Stimulated activated CD8-positive, alpha-beta memory T cell treated with anti-CD3 and anti-CD28 coated beads, Interleukin-12 subunit alpha, Interleukin-12 subunit beta, amount 100 ng/mL, for 24 hours (primary cell): ENCODE measurements around the gene IZUMO3.
"Not testable (repeated sequence)": the region's sequence is repeated elsewhere in the genome, so short reads cannot be mapped to it uniquely, and the experiment has no call there.

Experiments
- DNase-seq: peaks from one replicate; pipeline ENCODE4 v3.0.0-alpha.2; 2020; ENCODE audit errors: extremely low read depth

Gene IZUMO3, protein sequence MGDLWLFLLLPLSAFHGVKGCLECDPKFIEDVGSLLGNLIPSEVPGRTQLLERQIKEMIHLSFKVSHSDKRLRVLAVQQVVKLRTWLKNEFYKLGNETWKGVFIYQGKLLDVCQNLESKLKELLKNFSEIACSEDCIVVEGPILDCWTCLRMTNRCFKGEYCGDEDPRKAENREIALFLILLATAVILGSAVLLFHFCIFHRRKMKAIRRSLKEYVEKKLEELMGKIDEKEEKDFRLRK

DNA sequence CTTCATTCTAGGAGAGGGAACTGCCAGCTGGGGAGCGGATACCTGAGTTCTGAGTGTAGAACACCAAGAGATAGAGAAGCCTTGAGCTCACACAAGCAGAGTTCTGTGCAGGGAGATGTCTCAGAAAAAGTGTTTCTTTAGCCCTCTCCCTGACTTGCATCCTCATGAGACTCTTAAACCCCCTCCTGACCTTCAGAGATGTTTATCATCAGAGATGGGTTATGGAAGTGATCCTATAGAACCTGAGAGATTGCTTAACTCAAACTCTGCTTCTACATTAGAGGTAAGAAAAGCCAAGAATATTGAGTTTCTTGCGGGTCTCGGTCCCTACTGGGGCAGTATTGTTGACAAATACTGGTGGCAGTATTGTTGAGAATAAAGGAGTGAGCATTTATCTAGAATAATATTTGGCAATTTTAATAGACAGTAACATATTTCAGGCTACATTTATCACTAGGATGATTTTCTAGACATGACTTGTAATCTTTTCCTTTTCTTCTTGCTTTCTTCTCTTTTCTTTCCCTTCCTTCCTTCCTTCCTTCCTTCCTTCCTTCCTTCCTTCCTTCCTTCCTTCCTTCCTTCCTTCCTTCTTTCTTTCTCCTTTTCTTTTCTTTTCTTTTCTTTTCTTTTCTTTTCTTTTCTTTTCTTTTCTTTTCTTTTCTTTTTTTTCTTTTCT is at the start of gene IZUMO3:
Gene IZUMO3 (minus strand): TSS at position 51 of the 676 bp plus-strand sequence. CDS start 248 bp downstream, outside the sequence.
- no peak for DNase-seq

DNA sequence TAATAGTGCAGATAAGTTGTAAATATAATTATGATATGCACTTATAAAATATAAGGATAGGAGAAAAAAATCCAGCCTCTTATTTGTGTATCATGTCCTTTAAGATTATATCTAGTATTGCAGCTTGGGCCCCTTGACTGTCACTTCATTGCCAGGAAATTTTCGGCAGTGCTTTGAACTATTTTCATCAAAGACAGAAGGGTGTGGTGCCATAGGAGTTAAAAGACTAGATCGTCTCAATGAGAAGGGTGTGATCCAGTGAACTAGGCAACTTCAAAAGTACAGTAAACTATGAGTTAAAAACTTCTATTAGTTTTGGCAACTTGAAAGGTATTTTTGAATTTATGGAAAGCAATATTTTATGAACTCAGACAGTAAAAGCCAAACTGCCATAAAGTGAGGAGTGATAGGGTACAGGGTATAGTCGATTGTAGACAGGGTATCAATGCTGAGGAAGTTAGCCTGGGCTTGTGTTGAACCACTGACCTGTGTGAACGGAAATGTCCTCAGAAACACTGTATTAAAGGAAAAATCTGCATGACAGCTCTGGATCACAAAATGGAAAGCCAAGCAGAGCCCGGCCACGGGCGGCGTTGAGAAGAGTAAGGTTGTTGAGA is 48.6 kb upstream of the IZUMO3 start:
- DNase-seq, result no peak

DNA sequence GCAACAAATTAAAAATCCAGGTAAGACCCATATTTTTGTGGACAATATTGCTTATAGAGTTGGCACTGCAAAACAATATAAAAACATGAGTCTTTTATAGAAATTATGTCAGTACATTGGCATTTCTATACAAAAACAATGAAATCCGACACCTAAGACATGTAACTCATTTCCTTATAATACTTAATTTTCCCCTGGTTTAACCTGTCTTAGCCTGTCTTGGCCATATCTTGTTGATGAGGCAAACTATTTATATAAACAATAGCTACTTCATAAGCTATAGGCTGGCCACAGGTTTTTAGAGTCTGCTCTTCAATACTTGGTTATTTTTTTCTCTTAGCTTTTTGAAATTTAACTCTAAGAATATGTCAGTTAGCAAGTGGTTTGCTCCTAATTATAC is 44.7 kb upstream of the IZUMO3 start:
- no peak for DNase-seq

DNA sequence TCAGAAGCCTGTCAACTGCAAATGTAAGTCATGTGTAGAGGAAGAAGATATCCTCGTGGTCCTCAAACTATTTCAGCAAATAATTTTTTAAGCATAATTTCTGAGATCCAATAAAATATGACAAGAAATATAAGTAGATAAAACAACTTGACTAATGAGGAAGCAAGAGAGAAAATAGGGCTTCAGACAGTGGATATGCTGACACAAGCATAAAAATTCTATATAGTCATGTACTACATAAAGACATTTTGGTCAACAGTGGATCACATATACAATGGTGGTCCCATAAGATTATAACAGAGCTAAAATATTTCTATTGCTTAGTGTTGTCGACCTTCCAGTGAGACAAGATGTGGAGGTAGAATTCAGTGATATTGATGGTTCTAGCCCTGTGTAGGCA is 42.2 kb upstream of the IZUMO3 start:
- no peak for DNase-seq

DNA sequence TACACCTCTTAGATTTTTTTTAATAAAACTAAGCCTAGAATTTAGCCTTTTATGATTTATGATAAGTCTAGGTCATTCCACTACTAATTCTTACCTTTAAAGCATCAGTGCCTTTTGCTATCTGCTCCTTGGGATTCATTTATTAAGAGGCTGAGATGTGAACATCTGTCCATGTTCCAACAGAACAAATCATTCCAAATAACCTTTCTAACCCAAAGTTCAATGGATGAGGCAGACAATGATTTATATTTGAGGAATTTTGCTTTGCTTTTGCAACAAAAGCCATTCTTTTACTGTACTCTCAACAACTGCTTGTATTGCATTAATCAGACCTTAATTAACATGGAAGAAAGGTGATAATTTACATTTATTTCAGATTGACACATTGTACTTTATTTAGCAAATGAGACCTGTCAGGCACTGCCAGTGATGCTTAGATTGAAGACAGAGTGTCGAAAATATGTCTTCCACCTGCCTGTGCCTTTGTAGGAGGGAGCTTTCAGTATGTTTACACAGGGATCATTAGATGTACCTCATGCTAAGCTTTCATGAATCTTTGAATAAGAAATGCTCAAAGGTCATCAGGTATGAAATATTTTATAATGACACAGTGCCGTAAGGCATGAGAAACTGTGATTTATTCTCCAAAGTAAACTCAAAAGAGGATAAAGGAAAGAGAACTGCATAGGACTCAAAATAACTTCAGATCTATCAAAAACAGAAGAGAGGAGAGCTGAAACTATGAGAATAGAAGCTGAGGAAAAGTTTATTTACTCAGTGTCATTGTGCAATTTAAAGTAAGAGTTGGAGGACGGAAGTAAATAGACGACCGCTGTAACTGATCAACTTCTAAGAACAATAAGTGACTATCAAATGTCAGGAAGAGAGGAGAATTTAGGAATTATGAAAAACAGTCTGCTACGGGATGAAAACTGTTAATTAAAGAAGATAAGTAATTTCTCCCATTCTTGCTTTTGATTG is 36.7 kb upstream of the IZUMO3 start:
- DNase-seq, result no peak

DNA sequence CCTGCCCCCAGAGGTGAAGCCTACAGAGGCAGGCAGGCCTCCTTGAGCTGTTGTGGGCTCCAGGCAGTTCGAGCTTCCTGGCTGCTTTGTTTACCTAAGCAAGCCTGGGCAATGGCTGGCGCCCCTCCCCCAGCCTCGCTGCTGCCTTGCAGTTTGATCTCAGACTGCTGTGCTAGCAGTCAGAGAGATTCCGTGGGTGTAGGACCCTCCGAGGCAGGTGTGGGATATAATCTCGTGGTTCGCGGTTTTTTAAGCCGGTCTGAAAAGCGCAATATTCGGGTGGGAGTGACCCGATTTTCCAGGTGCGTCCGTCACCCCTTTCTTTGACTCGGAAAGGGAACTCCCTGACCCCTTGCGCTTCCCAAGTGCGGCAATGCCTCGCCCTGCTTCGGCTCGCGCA is 34.3 kb upstream of the IZUMO3 start:
- DNase-seq, result not testable (repeated sequence)

DNA sequence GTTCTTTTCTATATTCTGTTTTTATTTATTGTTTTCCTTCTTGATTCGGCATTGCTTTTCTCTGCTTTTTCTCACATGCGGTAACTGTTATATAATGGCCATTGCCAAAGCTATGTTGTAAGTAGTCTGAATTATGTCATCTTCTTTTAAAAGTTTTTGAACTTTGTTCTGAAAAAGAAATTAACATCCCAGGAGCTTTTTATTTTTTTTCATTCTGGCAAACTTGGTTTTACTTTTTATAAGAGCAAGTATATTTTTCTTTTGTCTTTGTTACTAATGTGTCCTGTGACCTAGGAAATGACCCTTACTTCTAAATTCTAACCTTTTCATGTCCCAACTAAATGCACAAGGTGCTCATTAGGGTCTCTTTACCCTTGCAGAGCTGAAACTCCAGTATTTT is 26.7 kb upstream of the IZUMO3 start:
- no peak for DNase-seq

DNA sequence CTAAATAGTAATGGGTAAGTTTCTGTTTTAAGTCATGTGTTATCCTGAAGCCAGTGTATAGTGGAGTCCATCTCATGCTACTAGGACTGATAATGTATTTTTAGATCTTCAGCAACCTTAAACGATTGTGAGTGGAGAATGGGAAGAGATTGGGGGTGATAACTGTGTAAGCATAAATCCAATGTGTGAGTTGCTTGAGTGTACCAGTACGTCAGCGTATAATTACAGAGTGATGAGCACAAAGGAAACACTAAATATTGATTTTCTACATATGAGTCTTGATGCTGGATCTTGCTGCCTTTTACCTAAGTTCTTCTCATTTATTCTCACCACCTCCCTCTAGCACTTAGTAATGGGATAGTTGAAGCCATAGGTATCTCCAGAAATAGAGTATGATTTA is 16.3 kb upstream of the IZUMO3 start:
- no peak for DNase-seq

DNA sequence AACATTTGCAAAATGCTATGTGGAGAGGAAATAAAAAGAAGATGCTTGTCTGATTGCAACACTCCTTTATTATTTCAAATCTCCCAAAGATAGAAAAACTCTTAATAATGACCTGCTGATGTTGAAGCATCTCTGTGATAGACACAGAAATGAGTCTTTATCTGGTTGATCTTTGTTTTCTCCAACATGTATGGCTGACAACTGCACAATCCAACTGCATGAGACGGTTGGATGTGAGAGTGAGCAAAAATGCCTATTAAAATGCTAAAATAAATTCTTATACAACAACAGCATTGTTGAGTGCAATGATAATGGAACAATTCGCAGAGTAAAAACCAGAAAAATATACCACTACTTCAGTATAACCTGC is 7.5 kb upstream of the IZUMO3 start:
- DNase-seq, result no peak

DNA sequence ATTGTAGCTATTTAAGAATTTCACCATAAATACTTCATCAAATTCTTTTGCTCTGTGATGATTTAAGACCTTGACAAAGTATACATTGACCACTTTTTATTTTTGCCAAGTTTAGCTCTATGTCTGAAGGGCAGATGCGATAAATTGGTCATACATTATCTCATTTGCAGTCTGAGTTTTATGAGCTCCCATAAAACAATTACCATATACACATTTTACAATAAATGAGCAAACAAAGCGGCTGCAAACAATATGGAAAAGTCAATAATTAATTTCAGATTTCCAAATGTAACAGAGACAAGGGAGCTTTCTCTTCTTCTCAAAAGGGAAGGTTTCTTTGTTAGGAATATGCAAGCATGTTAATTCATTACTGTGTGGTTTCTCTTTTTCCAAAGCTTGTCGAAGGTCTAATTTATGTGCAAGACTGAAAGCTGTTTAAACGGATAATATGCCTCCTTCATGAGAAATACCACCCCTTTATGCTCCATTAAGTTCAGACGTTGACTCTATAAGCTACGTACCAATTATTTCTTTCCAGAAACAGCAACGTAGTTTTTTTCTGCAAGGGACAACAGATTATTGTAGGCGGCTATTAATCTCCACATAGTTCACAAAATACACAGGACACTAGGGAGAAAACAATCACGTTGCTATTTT is 7.0 kb upstream of the IZUMO3 start:
- DNase-seq, result no peak

DNA sequence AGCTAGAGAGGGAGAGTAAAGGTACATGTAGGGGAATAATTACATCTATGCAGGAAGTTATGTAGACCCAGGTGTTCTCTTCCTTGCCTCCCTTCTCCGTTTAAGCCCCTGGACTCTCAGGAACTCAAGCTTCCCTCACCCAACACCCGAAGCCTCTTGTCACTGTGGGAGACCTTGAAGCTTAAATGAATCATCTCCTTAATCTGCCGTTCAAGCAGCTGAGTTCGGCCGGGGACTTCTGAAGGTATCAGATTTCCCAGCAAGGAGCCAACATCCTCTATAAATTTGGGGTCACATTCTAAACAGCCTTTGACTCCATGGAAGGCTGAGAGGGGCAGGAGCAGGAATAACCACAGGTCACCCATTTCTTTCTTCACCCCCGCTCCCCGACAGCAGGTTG is 412 bp downstream of the IZUMO3 start:
- DNase-seq, result no peak

DNA sequence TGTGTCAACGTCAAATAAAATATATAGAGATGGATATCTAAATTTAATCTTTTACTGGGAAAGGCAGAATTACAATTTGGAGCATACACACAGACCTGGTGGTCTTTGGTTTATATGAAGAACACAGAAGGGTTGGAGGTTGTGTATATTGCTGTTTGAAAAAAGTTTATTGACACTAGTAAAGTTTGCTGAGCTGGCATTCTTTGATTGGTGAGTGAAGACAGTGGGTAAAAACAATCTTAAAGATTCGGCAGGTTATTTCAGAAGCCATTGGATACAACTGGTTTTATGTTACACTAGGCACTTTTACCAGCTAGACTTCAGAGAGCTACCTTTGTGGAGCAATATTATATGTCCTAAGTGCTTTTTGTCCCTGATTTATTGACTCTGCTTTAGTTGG is 27.2 kb downstream of the IZUMO3 start:
- no peak for DNase-seq

DNA sequence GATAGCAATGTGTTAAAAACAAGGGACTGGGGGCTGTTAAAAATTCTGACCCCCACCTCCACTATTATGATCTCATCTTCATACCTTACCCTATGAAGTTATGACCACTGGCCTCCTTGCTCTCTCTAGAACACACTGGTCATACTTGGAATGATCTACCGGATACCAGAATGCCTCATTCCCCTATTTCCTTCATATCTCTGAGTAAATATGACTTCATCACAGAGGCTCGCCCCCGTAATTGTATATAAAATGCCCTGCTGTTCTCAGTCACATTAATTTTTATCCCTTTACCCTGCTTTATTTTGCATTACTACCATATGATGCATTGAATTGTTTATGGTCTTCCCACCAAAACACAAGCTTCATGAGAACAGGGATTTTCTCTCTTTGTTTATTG is 29.2 kb downstream of the IZUMO3 start:
- DNase-seq, result no peak

DNA sequence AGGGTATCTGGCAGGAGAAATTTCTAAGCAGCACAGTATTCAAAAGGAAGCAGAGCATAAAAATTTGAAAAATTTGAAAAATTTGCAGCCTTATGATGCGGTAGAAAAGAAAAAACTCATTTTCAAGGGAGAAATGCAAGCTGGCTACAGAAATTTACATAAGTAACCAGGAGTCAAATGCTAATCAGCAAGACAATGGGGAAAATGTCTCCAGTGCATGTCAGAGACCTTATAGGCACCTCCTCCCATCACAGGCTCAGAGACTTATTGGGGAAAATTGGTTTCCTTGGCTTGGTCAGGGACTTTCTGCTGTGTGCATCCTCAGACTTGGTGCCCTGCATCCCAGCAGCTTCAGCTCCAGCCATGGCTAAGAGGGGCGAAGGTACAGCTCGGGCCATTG is 35.8 kb downstream of the IZUMO3 start:
- DNase-seq, result no peak

DNA sequence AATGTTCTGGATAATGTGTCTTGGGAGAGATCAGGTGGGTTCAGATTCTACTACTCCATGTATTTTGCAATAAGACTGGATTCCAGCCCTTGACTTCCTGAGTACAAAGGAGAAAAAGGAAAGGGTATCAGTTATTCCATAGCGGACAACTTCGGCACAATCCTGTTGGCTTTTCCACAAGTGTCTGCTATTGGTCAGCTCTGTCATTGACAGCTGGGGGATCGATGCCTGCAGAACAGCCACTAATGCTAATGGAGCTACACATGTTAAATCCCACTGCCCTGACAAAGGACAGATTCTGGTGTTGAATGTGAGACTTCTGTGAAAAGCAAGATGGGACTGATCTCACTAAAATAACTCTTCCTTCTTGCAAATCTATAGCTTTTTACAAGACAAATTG is 41.2 kb downstream of the IZUMO3 start:
- DNase-seq, result no peak

DNA sequence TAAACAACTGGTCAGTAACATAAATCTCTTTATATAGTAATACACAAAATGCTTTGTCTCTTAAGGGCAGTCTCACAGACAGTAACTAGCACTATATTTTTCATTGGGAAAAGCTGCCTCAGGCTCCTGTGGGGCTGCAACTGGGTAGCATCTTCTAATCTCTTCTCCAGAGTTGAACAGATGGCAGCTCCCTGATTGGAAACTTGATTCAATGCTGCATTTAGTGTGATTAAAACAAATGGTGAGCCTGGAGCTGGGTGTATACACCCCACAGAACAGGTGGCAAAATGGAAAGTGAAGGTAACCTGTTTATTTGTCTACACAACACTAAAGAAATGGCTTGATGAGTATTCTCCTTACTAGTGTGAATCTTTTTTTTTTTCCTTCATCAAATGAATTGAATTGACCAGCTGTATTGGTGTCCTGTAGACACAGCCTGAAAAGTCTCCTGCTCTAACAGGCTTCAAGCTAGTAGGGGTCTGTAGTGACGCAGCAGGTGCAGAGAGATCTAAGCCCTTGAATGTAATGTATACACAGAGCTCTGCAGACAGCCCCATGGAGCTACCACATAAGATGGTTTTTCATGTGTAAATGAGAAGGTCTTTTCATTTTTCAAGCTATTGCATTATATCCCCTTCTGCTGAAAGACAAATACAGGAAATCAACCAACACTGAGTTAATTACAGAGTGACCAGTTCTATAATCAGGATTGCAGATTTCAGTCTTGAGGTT is 43.3 kb downstream of the IZUMO3 start:
- no peak for DNase-seq

DNA sequence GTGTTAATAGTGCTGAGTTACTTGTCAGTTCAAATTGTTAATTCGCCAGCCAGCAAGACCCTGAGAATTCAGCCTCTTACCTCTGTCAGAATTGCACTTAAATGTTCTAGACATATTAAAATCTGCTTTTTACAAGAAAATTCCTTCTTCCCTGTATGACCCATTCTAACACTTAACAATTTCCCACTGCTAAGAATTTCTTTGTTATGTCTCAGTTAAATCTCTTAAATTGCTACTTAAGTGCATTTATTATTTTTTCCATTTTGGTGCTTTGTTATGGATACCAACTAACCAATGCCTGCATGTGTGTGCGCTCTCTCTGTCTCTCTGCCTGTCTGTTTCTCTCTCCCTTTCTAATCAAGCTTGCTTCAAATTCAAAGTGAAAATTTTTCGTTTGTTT is 44.9 kb downstream of the IZUMO3 start:
- no peak for DNase-seq

DNA sequence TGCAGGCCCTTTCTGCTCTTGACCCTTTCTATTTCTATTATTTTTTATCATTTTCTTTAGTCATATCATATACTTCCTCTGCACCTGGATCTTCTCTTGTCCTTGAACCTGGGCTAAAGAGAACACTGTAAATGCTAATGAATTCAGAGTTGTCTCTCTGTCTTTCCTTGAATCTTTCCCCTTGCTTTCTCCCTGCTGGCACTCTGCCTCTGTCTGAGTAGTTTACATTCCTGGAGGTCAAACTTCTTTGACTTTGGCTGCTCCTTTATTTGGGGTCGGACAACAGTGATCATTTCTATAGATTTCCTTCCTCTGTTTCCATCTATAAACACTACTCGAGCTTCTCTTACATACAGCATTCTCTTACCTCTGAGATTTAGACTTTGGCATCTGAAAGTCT is 47.1 kb downstream of the IZUMO3 start:
- DNase-seq, result no peak

DNA sequence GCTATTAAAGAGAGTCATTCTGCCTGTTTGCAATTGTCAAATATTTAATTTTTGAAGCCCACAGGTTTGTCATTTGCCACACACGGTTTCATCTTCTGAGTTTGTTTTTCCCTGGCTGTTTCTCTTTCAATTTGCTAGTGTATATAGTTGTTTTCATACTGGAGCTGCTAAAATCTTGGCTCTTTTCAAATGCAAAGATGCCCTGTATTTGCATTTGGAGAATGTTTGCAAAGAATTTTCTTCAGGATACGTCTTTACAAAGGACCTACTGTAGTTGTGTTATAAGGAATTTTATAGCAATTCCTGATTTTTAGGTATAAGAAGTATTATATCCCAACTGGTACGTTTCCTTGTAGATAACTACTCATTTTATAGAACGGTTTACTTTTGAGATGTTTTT is 48.0 kb downstream of the IZUMO3 start:
- DNase-seq, result no peak
